Cardiac fibroblast (primary cell): ENCODE data around the gene NAAA.
"Not testable (repeated sequence)": the region's sequence is repeated elsewhere in the genome, so short reads cannot be mapped to it uniquely, and the experiment has no call there.

Experiments
- DNase-seq, 2 donors: peaks; one replicate each; pipeline versions ENCODE4 v3.0.0 to v3.0.0-alpha.2; 2010; ENCODE audit warnings: low read depth in 2 of 2
- H3K4me3 ChIP-seq, 2 donors: replicated peaks in 1 of 2; 1 replicate in 1 of 2; 2 replicates in 1 of 2; pipeline ENCODE4 v1.5.1; 2011; ENCODE audit warnings: low read depth in 2 of 2, low read length in 2 of 2, mild to moderate bottlenecking in 2 of 2, moderate library complexity in 1 of 2
- TF ChIP-seq, protein P1 (sequence below): IDR thresholded peaks from one replicate; pipeline ENCODE4 v1.5.1; 2011; ENCODE audit warnings: low read depth, mild to moderate bottlenecking, low read length, inconsistent platforms

NAAA gene

DNA sequence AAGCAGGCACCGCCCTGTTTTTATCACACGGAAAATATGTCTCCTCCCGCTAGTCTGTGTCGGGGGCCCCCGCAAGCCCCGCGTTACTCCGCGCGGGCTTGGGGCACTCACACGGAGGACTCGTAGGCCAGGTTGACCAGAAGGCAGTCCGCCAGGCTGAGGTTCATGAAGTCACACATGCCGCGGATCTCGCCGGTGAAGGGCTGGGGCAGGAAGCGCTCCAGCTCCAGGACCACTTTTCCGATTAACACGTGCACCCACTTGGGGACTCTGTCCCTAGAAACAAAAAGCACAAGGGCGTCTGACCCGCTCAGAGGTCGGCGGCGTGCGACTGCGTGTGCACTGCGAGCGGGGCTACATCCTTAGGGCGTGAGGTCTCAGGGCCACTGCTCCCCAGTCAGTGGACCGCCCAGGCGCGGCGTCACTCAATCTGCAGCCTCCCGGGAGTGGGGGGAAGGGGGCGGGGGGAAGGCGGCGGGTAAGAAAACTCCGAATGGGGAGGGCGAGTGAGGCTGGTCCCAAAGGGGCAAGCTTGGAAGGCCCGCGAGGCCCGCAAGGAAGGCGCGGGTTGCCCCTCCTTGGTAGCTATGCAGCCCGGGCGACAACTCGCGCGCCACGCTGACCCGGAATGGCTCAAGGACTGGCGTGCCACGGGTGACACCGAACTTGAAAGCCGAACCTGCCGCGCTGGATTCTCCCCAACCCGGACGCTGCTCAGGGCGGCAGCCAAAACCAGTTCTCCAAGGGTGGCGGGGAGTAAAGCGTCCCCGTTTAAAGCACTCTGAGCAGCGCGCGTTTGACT lies 722 bp downstream of the NAAA start:
- TF ChIP-seq, protein P1, sequence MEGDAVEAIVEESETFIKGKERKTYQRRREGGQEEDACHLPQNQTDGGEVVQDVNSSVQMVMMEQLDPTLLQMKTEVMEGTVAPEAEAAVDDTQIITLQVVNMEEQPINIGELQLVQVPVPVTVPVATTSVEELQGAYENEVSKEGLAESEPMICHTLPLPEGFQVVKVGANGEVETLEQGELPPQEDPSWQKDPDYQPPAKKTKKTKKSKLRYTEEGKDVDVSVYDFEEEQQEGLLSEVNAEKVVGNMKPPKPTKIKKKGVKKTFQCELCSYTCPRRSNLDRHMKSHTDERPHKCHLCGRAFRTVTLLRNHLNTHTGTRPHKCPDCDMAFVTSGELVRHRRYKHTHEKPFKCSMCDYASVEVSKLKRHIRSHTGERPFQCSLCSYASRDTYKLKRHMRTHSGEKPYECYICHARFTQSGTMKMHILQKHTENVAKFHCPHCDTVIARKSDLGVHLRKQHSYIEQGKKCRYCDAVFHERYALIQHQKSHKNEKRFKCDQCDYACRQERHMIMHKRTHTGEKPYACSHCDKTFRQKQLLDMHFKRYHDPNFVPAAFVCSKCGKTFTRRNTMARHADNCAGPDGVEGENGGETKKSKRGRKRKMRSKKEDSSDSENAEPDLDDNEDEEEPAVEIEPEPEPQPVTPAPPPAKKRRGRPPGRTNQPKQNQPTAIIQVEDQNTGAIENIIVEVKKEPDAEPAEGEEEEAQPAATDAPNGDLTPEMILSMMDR: no peak
- H3K4me3 ChIP-seq: peak overlapping the region; percentile 70 to 79
- DNase-seq: peak; percentile 49 to 56

DNA sequence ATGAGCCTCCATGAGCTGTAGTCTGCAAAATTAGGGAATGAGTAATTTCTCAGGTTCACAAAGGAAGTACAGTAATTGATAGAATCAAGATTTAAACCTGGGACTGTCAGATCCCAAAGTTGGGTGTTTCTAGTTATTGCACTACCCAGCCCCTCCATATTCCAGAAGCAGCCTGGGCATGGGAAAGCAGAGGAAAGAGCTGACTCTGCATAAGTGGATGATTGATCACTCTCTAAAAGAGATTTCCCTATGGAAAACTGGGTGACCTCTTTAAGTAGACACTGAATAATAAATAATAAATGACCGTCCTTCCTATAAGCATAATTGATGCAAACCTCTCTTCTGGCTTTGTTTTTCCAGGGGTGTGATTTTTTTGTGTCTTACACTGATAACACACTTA lies 5.2 kb downstream of the NAAA start:
- no peak for DNase-seq
- TF ChIP-seq, protein P1: no peak
- no peak overlapping the region for H3K4me3 ChIP-seq

- TF ChIP-seq, protein P1: no peak
- H3K4me3 ChIP-seq: no peak overlapping the region
- no peak for DNase-seq
These were observed 10.7 kb downstream of the NAAA start for GRCh38 chr4:75930152-75930551.

DNA sequence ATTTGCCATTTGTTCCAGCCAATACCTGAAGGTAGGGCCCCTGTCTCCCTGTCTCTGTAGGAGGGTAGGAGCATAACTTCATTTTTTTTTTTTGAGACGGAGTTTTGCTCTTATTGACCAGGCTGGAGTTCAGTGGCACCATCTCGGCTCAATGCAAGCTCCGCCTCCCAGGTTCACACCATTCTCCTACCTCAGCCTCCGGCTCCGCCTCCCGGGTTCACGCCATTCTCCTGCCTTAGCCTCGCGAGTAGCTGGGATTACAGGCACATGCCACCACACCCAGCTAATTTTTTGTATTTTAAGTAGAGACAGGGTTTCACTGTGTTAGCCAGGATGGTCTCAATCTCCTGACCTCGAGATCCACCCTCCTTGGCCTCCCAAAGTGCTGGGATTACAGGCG lies 15.9 kb downstream of the NAAA start:
- not testable (repeated sequence) for DNase-seq, H3K4me3 ChIP-seq

GRCh38 chr4:75924309-75924827 lies 16.4 kb downstream of the NAAA start:
- TF ChIP-seq, protein P1: no peak

GRCh38 chr4:75922588-75922987 lies 18.2 kb downstream of the NAAA start:
- DNase-seq: no peak
- TF ChIP-seq, protein P1: no peak
- no peak overlapping the region for H3K4me3 ChIP-seq

More at GRCh38 chr4:75924309-75924827, 16.4 kb downstream of the NAAA start:
- H3K4me3 ChIP-seq: no peak overlapping the region
- no peak for DNase-seq

DNA sequence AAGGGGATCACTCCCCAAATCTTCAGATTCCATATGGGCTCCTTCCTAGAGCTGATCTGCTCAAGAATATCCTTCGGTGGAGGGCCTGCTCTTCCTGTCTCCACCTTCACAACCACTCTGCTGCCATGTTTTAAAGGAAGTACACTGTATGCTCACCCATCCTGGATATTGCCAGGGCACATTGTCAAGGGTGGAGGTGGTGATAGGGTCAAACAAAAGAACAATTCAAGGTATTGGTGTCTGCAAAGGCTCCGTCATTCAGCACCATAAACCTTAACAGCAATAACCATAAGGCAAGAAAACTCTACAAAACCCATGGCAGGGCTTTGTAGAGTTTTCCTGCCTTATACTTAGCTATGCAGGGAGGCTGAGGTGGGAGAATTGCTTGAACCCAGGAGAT lies 18.9 kb downstream of the NAAA start:
- no peak for DNase-seq
- H3K4me3 ChIP-seq: no peak overlapping the region
- TF ChIP-seq, protein P1: no peak
